ENCODE data around the gene DERA. TPM values are rescaled to one million over a fixed set of nuclear protein-coding genes. Genes with fewer than 3 reads are reported as not detected.

Gene DERA
- total RNA-seq, 1 donor from 2014 or later, result 21.2 TPM

DNA sequence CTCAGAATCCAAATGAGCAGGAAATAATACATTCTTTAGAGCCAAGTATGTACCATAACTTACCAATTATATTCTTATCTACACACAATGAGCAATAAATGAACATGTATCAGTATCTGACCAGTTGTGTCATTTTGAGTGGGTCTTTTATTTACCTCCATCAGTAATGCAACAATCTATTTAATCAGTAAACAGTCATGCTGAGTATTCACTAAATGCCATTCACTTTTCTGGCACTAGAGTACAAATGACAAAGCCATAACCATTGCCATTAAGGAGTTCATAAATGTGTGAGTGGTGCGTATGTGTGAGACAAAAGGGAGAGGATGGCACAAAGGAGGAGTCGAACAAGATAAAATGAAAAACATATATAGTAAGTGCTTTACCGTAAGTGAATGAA, 30.4 kb upstream of the DERA start:
- intact Hi-C loops (cut with micrococcal nuclease), result loop anchor here (1.0 to 5.0 kb wide), 3 partner anchors 24 to 354 kb away; no protein-coding TSS in a partner anchor
- TF ChIP-seq, protein P1, sequence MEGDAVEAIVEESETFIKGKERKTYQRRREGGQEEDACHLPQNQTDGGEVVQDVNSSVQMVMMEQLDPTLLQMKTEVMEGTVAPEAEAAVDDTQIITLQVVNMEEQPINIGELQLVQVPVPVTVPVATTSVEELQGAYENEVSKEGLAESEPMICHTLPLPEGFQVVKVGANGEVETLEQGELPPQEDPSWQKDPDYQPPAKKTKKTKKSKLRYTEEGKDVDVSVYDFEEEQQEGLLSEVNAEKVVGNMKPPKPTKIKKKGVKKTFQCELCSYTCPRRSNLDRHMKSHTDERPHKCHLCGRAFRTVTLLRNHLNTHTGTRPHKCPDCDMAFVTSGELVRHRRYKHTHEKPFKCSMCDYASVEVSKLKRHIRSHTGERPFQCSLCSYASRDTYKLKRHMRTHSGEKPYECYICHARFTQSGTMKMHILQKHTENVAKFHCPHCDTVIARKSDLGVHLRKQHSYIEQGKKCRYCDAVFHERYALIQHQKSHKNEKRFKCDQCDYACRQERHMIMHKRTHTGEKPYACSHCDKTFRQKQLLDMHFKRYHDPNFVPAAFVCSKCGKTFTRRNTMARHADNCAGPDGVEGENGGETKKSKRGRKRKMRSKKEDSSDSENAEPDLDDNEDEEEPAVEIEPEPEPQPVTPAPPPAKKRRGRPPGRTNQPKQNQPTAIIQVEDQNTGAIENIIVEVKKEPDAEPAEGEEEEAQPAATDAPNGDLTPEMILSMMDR (IDR thresholded peaks at IDR 0.05), result no peak
- POLR2A ChIA-PET, result no interaction called here
- H3K36me3 Mint-ChIP-seq (ENCODE audit: low read depth), result peaks cover 31% of the 10 kb centered on the region
- peak overlapping the region; percentile 21 for H3K4me3 Mint-ChIP-seq
- CTCF ChIA-PET, result no interaction called here
- H3K27me3 Mint-ChIP-seq, result no peaks in the 10 kb centered on the region
- DNase-seq (no peak), ATAC-seq (ENCODE audit: low read depth) (no peak)
- H3K4me1 Mint-ChIP-seq, result peaks cover 44% of the 10 kb centered on the region
- no peaks in the 10 kb centered on the region for H3K9me3 Mint-ChIP-seq
- H3K27ac Mint-ChIP-seq, result peak overlapping the region; percentile 16

DNA sequence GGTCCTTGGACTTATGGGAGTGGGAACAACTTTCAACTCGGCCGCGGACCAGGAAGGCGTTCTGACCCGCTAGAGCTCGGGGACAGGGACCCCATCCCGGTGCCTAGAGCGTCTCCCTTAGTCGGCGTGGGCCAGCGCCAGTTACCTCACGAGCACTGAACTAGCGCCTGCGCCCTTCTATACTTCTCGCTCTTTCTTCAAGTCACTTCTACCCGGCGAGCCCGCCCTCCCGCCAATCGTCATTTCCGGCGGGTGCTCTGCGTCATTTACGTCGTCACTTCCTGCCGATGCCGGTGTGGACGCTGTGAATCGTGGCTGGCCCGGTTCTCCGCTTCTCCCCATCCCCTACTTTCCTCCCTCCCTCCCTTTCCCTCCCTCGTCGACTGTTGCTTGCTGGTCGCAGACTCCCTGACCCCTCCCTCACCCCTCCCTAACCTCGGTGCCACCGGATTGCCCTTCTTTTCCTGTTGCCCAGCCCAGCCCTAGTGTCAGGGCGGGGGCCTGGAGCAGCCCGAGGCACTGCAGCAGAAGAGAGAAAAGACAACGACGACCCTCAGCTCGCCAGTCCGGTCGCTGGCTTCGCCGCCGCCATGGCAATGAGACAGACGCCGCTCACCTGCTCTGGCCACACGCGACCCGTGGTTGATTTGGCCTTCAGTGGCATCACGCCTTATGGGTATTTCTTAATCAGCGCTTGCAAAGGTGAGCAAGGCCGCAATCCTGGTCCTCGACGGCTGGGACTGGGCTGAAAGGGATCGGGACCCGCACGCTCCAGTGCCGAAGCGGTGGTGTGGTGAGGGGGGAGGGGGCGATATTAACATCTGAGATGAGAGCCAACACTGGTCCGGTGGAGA, 28.8 kb upstream of the DERA start, which contains the start of gene STRAP:
Gene STRAP, plus strand, starts transcription at position 270 of the 854 bp plus-strand sequence. Its CDS starts 321 bp downstream, at position 591.
- peak; percentile 95 for DNase-seq
- H3K4me3 Mint-ChIP-seq, result peak within 1 kb of the TSS; percentile 99
- peaks cover 48% of the 10 kb centered on the region for H3K36me3 Mint-ChIP-seq (ENCODE audit: low read depth)
- H3K9me3 Mint-ChIP-seq, result no peaks in the 10 kb centered on the region
- ATAC-seq (ENCODE audit: low read depth), result peak; percentile 94
- H3K4me1 Mint-ChIP-seq, result peaks cover 53% of the 10 kb centered on the region
- H3K27ac Mint-ChIP-seq, result peak within 1 kb of the TSS; percentile 99
- TF ChIP-seq, protein P1 (IDR thresholded peaks at IDR 0.05), result no peak
- intact Hi-C loops (cut with micrococcal nuclease), result loop anchor here (1.0 to 5.0 kb wide), 9 partner anchors 16 to 1108 kb away; partner anchors contain the start of genes ARHGDIB, C12orf60, DERA and EPS8
- no peaks in the 10 kb centered on the region for H3K27me3 Mint-ChIP-seq
- CTCF ChIA-PET, result interaction anchor here (1.2 to 2.1 kb wide), 2 partner anchors 12 to 16 kb away, joined by 3 to 8 read pairs; no protein-coding TSS in a partner anchor
- POLR2A ChIA-PET, result interaction anchor here (0.5 to 3.1 kb wide), 5 partner anchors 20 to 338 kb away, joined by 3 to 19 read pairs (median 7); partner anchors contain the start of gene DERA

DNA sequence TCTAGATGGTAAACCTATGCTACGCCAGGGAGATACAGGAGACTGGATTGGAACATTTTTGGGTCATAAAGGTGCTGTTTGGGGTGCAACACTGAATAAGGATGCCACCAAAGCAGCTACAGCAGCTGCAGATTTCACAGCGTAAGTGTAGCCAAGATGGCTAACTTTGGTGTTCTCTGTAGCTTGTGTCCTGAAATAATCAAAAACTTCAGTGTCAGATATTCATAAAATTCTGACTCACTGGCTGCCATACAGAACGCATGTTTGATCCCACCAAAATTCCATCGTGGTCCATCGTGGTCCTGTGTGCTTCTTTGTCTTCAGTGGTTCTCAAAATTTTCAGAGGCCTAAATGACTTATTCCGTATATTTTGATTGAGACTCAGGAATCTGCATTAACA, 27.6 kb upstream of the DERA start:
- H3K9me3 Mint-ChIP-seq, result no peaks in the 10 kb centered on the region

DNA sequence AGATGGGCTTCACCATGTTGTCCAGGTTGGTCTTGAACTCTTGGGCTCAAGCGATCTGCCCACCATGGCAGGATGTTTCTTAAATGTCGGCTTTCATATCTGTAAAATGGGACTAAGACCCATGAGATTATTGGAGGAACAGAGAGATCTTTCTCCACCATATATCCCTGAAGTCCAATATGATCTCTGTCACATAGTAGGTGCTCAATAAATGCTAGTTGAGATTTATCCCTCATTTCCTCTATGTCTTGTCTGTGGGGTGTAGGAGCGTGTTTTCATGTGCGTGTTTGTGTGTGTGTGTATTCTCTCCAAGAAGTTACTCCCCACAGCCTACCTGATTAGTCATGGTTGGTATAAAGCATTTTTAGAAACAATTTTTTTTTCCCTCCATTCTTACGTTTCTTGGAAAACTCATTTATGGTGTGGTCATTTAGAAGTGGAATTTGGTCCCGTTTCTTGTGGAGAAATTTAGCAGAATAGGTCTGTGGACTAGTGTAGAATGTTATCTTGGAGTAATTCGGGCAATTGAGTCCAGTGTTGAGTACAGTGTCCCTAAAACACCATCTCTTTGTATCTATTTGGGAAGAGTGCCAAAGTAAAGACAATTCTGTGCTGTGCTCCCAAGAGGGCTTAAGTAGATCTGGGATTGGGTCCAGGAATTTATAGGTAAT, 24.6 kb upstream of the DERA start:
- Mint-ChIP-seq H3K27me3 (no peaks in the 10 kb centered on the region), H3K4me3 (no peak overlapping the region), H3K9me3 (no peaks in the 10 kb centered on the region), H3K36me3 (ENCODE audit: low read depth) (peaks cover 71% of the 10 kb centered on the region), H3K4me1 (peaks cover 52% of the 10 kb centered on the region), H3K27ac (no peak overlapping the region)
- ATAC-seq (ENCODE audit: low read depth), result no peak
- intact Hi-C loops (cut with micrococcal nuclease), result no loop called here
- TF ChIP-seq, protein P1 (IDR thresholded peaks at IDR 0.05), result no peak
- POLR2A ChIA-PET, result no interaction called here
- CTCF ChIA-PET, result interaction anchor here (1.0 kb wide), 1 partner anchor 12 kb away, joined by 3 read pairs; no protein-coding TSS in a partner anchor
- DNase-seq, result no peak

More for the DNA sequence above, 27.6 kb upstream of the DERA start:
- DNase-seq, result no peak
- intact Hi-C loops (cut with micrococcal nuclease), result loop anchor here (2.0 to 5.0 kb wide), 4 partner anchors 15 to 923 kb away; partner anchors contain the start of genes ARHGDIB and EPS8
- peak overlapping the region; percentile 99 for H3K27ac Mint-ChIP-seq
- H3K4me1 Mint-ChIP-seq, result peaks cover 59% of the 10 kb centered on the region
- ChIA-PET CTCF (interaction anchor here (1.2 to 2.1 kb wide), 3 partner anchors 11 to 293 kb away, joined by 3 to 8 read pairs (median 3); no protein-coding TSS in a partner anchor), POLR2A (interaction anchor here (0.9 to 3.1 kb wide), 2 partner anchors 19 to 27 kb away, joined by 16 to 19 read pairs; partner anchors contain the start of gene DERA)
- TF ChIP-seq, protein P1 (IDR thresholded peaks at IDR 0.05), result no peak
- no peak for ATAC-seq (ENCODE audit: low read depth)
- H3K4me3 Mint-ChIP-seq, result peak overlapping the region; percentile 99
- H3K36me3 Mint-ChIP-seq (ENCODE audit: low read depth), result peaks cover 59% of the 10 kb centered on the region
- H3K27me3 Mint-ChIP-seq, result no peaks in the 10 kb centered on the region
